Measurements from ENCODE around the gene DMRTC1.
"Not testable (repeated sequence)": the region's sequence is repeated elsewhere in the genome, so short reads cannot be mapped to it uniquely, and the experiment has no call there.

Gene DMRTC1, protein sequence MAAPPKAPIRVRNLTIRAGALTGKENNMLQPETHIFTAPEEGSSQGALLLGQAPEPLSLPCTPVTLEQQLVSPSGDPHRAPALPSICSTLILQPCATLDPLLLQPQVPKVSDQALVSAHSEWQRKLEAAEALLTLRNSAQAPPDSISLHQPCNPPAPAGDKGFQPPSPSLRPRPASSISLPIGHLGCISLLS

DNA sequence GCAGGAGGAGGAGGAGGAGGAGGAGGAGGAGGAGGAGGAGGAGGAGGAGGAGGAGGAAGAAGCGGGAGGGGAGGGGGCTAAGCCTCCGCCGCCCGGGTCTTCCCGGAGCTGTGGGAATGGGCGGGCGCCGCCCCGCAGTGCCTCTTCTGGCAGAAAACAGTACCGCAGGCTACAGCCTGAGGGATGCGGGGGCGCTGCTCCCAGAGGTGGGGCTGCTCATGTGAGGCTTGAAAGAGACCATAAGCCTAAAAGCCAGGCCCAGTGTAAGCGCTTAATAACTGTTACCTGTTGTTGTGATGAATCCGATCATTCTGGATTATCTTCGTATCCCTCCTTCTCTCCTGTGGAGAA lies at the start of gene DMRTC1:
DMRTC1 (minus strand) TSS at position 19 of the 351 bp plus-strand sequence. CDS start 68,143 bp downstream, outside the sequence.
- DNase-seq: not testable (repeated sequence)

- not testable (repeated sequence) for DNase-seq
Measured at GRCh38 chrX:72980894-72981469, 37.3 kb upstream of the DMRTC1 start.

DNA sequence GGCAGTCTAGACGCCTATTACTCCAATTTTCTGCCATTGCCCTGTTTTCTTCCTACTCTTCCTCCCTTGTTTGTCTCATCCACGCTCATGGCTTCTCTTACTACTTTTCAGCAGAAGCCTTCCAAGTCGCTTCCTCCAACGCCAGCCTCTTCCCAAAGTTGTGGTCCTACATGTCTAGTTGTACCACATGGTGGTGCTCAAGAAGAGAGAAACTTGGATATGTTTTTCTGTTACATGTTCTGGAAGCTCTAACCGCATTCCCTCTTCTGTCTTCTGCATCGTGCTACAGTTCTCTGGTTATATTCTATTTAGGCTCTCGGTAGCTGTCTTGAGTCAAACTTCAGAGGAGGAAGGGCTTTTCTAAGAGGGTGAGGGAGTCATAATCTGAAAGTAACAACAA lies 31.2 kb upstream of the DMRTC1 start:
- DNase-seq: not testable (repeated sequence)

GRCh38 chrX:72971859-72972258 lies 28.2 kb upstream of the DMRTC1 start:
- DNase-seq: not testable (repeated sequence)

- DNase-seq: not testable (repeated sequence)
Measured at GRCh38 chrX:72959971-72960370, 16.3 kb upstream of the DMRTC1 start.

- not testable (repeated sequence) for DNase-seq
Measured at GRCh38 chrX:72943035-72943818, 410 bp downstream of the DMRTC1 start.

- DNase-seq: not testable (repeated sequence)
Measured at GRCh38 chrX:72942272-72942671, 1.4 kb downstream of the DMRTC1 start.

GRCh38 chrX:72937906-72938305 lies 5.7 kb downstream of the DMRTC1 start, which contains the start of gene FAM236A:
FAM236A (plus strand) TSS chrX:72938206; CDS start chrX:72938263, 57 bp downstream.
- not testable (repeated sequence) for DNase-seq

- DNase-seq: not testable (repeated sequence)
Measured at GRCh38 chrX:72936882-72937455, 6.7 kb downstream of the DMRTC1 start.

GRCh38 chrX:72936455-72936854 lies 7.2 kb downstream of the DMRTC1 start:
- not testable (repeated sequence) for DNase-seq

DNA sequence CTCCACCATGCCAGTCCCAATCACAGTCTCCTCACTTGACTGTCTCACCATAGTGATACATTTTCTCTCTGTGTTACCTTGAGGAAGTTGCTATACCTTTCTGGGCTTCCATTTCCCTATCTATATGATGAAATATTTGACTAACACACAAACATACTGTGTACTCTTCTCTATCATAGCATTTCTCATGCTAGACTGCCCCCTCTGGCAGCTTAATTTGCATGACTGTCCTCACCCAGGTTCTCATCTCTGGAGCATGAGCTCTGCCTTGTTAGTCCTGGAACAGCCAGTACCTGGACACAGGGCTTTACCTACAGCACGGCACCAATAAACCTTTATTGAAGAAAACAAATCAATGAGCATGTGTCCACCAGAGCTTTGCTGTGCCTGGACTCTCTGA lies 11.4 kb downstream of the DMRTC1 start:
- DNase-seq: not testable (repeated sequence)

DNA sequence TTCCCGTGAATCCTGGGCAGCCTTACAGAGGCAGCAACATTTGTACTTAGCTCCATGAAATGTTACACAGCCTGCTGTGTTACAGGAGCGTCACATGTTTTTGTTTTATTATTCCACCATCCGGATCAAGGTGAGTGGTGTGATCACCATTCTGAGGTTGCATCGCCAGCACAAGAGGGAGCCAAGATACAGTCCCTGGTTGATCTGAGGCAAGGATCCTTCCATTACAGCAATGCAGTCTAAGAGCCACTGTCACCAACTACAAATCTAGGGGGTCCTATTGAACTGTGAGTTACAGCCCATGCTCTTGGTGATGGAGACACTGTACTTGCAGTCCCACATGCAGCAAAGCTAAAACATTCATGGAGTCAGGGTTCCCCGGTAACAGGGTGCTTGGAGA lies 27.5 kb downstream of the DMRTC1 start:
- not testable (repeated sequence) for DNase-seq

GRCh38 chrX:72912315-72912714 lies 31.3 kb downstream of the DMRTC1 start, which contains the start of gene FAM236C:
FAM236C (plus strand) TSS chrX:72912615; CDS start chrX:72912715, 100 bp downstream.
- not testable (repeated sequence) for DNase-seq

- DNase-seq: not testable (repeated sequence)
Measured at GRCh38 chrX:72889740-72890139, 53.9 kb downstream of the DMRTC1 start.

- not testable (repeated sequence) for DNase-seq
Measured at GRCh38 chrX:72882898-72883297, 60.7 kb downstream of the DMRTC1 start.

- DNase-seq: not testable (repeated sequence)
Measured at GRCh38 chrX:72837532-72837931, 106.1 kb downstream of the DMRTC1 start.

DNA sequence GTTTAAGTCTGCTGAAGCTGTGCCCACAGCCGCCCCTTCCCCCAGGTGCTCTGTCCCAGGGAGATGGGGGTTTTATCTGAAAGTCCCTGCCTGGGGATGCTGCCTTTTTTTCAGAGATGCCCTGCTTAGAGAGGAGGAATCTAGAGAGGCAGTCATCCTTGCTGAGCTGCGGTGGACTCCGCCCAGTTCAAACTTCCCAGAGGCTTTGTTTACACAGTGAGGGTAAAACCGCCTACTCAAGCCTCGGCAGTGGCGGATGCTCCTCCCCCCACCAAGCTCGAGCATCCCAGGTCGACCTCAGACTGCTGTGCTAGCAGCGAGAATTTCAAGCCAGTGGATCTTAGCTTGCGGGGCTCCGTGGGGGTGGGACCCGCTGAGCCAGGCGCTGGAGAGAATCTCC lies 112.9 kb downstream of the DMRTC1 start:
- not testable (repeated sequence) for DNase-seq

All from hippocampal formation (tissue), 2 donors.